DMS 273 (cell line): Measurements from ENCODE around the gene ARPC5L.
A peak's percentile ranks its signal among the peaks of the same experiment; 100 is the strongest.
"Not testable (repeated sequence)": the region's sequence is repeated elsewhere in the genome, so short reads cannot be mapped to it uniquely, and the experiment has no call there.

ENCODE experiments used
- DNase-seq: peaks from one replicate; lab custom pipeline; 2025; ENCODE audit not compliant: unreplicated experiment; lab: John Stamatoyannopoulos, UW

ARPC5L gene

GRCh38 chr9:124861342-124862229 is at the start of gene ARPC5L, which contains the start of gene RPL35:
Gene ARPC5L (plus strand): TSS chr9:124862130. CDS start chr9:124869291, 7,161 bp downstream.
Gene RPL35 (minus strand): TSS chr9:124861957. CDS start chr9:124861912, 45 bp downstream.
- peak; percentile 97 for DNase-seq

- DNase-seq: no peak
These were observed 49.5 kb upstream of the ARPC5L start for GRCh38 chr9:124812441-124812876.

GRCh38 chr9:124813041-124813440 is 48.9 kb upstream of the ARPC5L start:
- DNase-seq: no peak

- no peak for DNase-seq
These were observed 48.3 kb upstream of the ARPC5L start for GRCh38 chr9:124813501-124814163.

GRCh38 chr9:124814164-124814535 is 47.8 kb upstream of the ARPC5L start:
- DNase-seq: no peak

GRCh38 chr9:124815601-124816000 is 46.3 kb upstream of the ARPC5L start:
- DNase-seq: no peak

GRCh38 chr9:124818431-124819281 is 43.3 kb upstream of the ARPC5L start:
- DNase-seq: peak; percentile 71

GRCh38 chr9:124820698-124821623 is 41.0 kb upstream of the ARPC5L start:
- DNase-seq: peak; percentile 94

GRCh38 chr9:124828489-124829333 is 33.2 kb upstream of the ARPC5L start:
- peak; percentile 33 for DNase-seq

GRCh38 chr9:124829334-124829669 is 32.6 kb upstream of the ARPC5L start:
- no peak for DNase-seq

GRCh38 chr9:124830593-124830992 is 31.3 kb upstream of the ARPC5L start:
- DNase-seq: no peak

- no peak for DNase-seq
These were observed 30.1 kb upstream of the ARPC5L start for GRCh38 chr9:124831642-124832364.

- DNase-seq: peak; percentile 58
These were observed 27.3 kb upstream of the ARPC5L start for GRCh38 chr9:124834591-124834990.

GRCh38 chr9:124835026-124835557 is 26.8 kb upstream of the ARPC5L start:
- DNase-seq: peak; percentile 95

- DNase-seq: not testable (repeated sequence)
These were observed 23.8 kb upstream of the ARPC5L start for GRCh38 chr9:124838132-124838531.

GRCh38 chr9:124838567-124839275 is 23.2 kb upstream of the ARPC5L start:
- not testable (repeated sequence) for DNase-seq

GRCh38 chr9:124839612-124840299 is 22.2 kb upstream of the ARPC5L start:
- peak; percentile 83 for DNase-seq
